GM12878 (cell line): ENCODE data around the gene CEACAM6. TPM values are rescaled to one million over a fixed set of nuclear protein-coding genes. Genes with fewer than 3 reads are reported as not detected.

ENCODE experiments used
- ATAC-seq: fragments of 200-7000 bp; cut with Tn5 transposase; 3 replicates; pipeline ENCODE4 v1.9.1; 2020; ENCODE audit warnings: mild to moderate bottlenecking, moderate library complexity
- BruUV-seq: library from RNA; stranded (reverse); fragments of 400-500 nt; replicated peaks from 2 replicates; lab custom pipeline; 2021; lab: Mats Ljungman, UMichigan
- CTCF ChIA-PET: fragments of 300-600 bp; sonication (Branson Sonifier 250); formaldehyde crosslinking; extraction: SDS; loops from one replicate; lab custom pipeline; 2021; ENCODE audit warnings: inconsistent platforms; lab: Yijun Ruan, JAX
- POLR2A ChIA-PET: fragments of 350-600 bp; formaldehyde crosslinking; extraction: SDS; loops from one replicate; lab custom pipeline; 2021; ENCODE audit warnings: inconsistent platforms; lab: Charles Lee
- RAD21 ChIA-PET: fragments of 300-600 bp; sonication (Branson Sonifier 250); formaldehyde crosslinking; loops from one replicate; lab custom pipeline; 2023; ENCODE audit warnings: antibody characterized with exemption; ENCODE audit not compliant: unreplicated experiment; lab: Charles Lee
- SMC1A ChIA-PET: fragments of 300-600 bp; sonication (Branson Sonifier 250); formaldehyde crosslinking; loops from one replicate; lab custom pipeline; 2023; ENCODE audit not compliant: unreplicated experiment, uncharacterized antibody; lab: Charles Lee
- DNase-seq: peaks from one replicate; pipeline ENCODE4 v3.0.0-alpha.2; 2011; ENCODE audit warnings: low read depth, low spot score
- FAIRE-seq: peaks from 3 replicates; lab custom pipeline; 2011; peaks lifted over from hg19 to GRCh38; lab: Jason Lieb, UNC
- H2AFZ ChIP-seq: 2 replicates; pipeline ENCODE4 v1.6.0; 2011; ENCODE audit warnings: low read depth, low read length, control low read depth; ENCODE audit not compliant: control insufficient read depth
- H3K27ac ChIP-seq: 2 replicates; pipeline ENCODE4 v1.5.1; 2011; ENCODE audit warnings: control low read depth; ENCODE audit not compliant: control insufficient read depth, insufficient read depth
- H3K27me3 ChIP-seq, 2 experiments: replicated peaks in 1 of 2; 2 replicates each; pipeline versions ENCODE4 v1.6.0 to v1.6.1; 2011; ENCODE audit warnings: low read length in 1 of 2; ENCODE audit not compliant: control insufficient read depth in 2 of 2, insufficient read depth in 2 of 2
- H3K36me3 ChIP-seq, 2 experiments: 2 replicates each; pipeline ENCODE4 v1.5.1; 2011; ENCODE audit warnings: low read length in 1 of 2; ENCODE audit not compliant: control insufficient read depth in 2 of 2, insufficient read depth in 2 of 2
- H3K4me1 ChIP-seq: 2 replicates; pipeline ENCODE4 v1.6.1; 2011; ENCODE audit warnings: mild to moderate bottlenecking, low read length, moderate library complexity, mixed read lengths; ENCODE audit not compliant: control insufficient read depth, insufficient read depth
- H3K4me2 ChIP-seq: 2 replicates; pipeline ENCODE4 v1.6.0; 2011; ENCODE audit warnings: control low read depth; ENCODE audit not compliant: control insufficient read depth, insufficient read depth
- H3K4me3 ChIP-seq: fragments of 200-600 bp; sonication (generic); 2 replicates; pipeline ENCODE4 v1.5.1; 2016
- H3K79me2 ChIP-seq: 2 replicates; pipeline ENCODE4 v1.6.0; 2011; ENCODE audit warnings: low read length; ENCODE audit not compliant: control insufficient read depth, insufficient read depth
- H3K9ac ChIP-seq: 2 replicates; pipeline ENCODE4 v1.8.0; 2011; ENCODE audit warnings: low read length, control low read depth, mixed read lengths; ENCODE audit not compliant: control insufficient read depth, insufficient read depth
- H3K9me3 ChIP-seq: replicated peaks from 3 replicates; pipeline ENCODE4 v1.5.1; 2011; ENCODE audit warnings: mild to moderate bottlenecking, low read length; ENCODE audit not compliant: control insufficient read depth, insufficient read depth
- H4K20me1 ChIP-seq: 2 replicates; pipeline ENCODE4 v1.6.0; 2011; ENCODE audit not compliant: control insufficient read depth, insufficient read depth
- FOXM1 ChIP-seq: IDR thresholded peaks from 2 replicates; pipeline ENCODE4 v1.6.1; 2012; ENCODE audit warnings: low read depth, mild to moderate bottlenecking, inconsistent platforms, low read length, moderate library complexity
- JUND ChIP-seq: IDR thresholded peaks from 2 replicates; pipeline ENCODE4 v1.6.1; 2012; ENCODE audit warnings: low read depth, mild to moderate bottlenecking, low read length, improper control_type of control experiment, moderate library complexity
- KDM1A ChIP-seq: fragments of 200-600 bp; sonication (generic); IDR thresholded peaks from 2 replicates; pipeline ENCODE4 v1.6.1; 2016; ENCODE audit warnings: borderline replicate concordance
- KLF5 ChIP-seq: fragments of 450-650 bp; IDR thresholded peaks from 2 replicates; pipeline ENCODE4 v1.6.1; 2014; ENCODE audit warnings: mild to moderate bottlenecking; ENCODE audit not compliant: partially characterized antibody
- MLLT1 ChIP-seq: fragments of 450-650 bp; IDR thresholded peaks from 2 replicates; pipeline ENCODE4 v1.6.1; 2016; ENCODE audit warnings: mild to moderate bottlenecking
- NBN ChIP-seq: fragments of 450-650 bp; IDR thresholded peaks from 2 replicates; pipeline ENCODE4 v1.6.1; 2016
- SPI1 ChIP-seq: IDR thresholded peaks from 2 replicates; pipeline ENCODE4 v1.6.1; 2011; ENCODE audit warnings: low read depth, mild to moderate bottlenecking, low read length, moderate library complexity, borderline replicate concordance; ENCODE audit not compliant: insufficient read depth
- USF1 ChIP-seq: IDR thresholded peaks from 2 replicates; pipeline ENCODE4 v1.6.1; 2011; ENCODE audit warnings: borderline replicate concordance, low read depth, mild to moderate bottlenecking, moderate library complexity, mixed read lengths, low read length; ENCODE audit not compliant: insufficient read depth; ENCODE audit errors: extremely low read length
- ZNF384 ChIP-seq: IDR thresholded peaks from 2 replicates; pipeline ENCODE4 v1.6.1; 2012; ENCODE audit warnings: low read depth, mild to moderate bottlenecking, low read length, improper control_type of control experiment, borderline replicate concordance
- WGBS: methylation state at CpG from one replicate; pipeline ENCODE4 v1.1.6; 2016; ENCODE audit warnings: low lambda C conversion rate; ENCODE audit not compliant: insufficient replicate concordance, insufficient coverage; ENCODE audit errors: missing lambda C conversion rate; 5-methylcytosine and 5-hydroxymethylcytosine counted together
- in situ Hi-C: fragments of 300-500 bp; cut with MboI; formaldehyde crosslinking; loops from 9 replicates; pipeline ENCODE4 v1.14.3; 2018; ENCODE audit warnings: mixed read lengths
- intact Hi-C: fragments of 100-400 bp; cut with micrococcal nuclease; formaldehyde crosslinking; loops from one replicate; pipeline ENCODE4 v1.14.2; 2022; ENCODE audit not compliant: unreplicated experiment
- polyA plus RNA-seq, 11 experiments: library from polyadenylated mRNA; depleted of rRNA in 4 of 11; unstranded in 6 of 11; stranded (reverse) in 5 of 11; fragments of >200 nt; fragmentation: Nextera tagmentation in 4 of 11; fragmentation: Illumina TruSeq in 1 of 11; extraction: Ambion mirVana in 4 of 11; extraction: Trizol in 1 of 11; gene quantifications; 1 replicate in 1 of 11; 2 replicates in 10 of 11; pipeline versions ENCODE4 v1.2.1 to v1.2.3, GENCODE V29; 2011 to 2016; ENCODE audit warnings: inconsistent platforms in 2 of 11, missing spikeins in 2 of 11, low read depth in 1 of 11
- total RNA-seq, 4 experiments: library from RNA; depleted of rRNA in 3 of 4; stranded (reverse); fragments of >200 nt in 3 of 4; fragmentation: Illumina TruSeq in 1 of 4; extraction: Trizol in 1 of 4; gene quantifications; 2 replicates each; pipeline versions ENCODE4 v1.2.1 to v1.2.3, GENCODE V29; 2013 to 2021
- TF ChIP-seq, protein P1 (sequence below): fragments of 450-650 bp; IDR thresholded peaks from 2 replicates; pipeline ENCODE4 v1.6.1; 2017; ENCODE audit warnings: mild to moderate bottlenecking, low read depth, inconsistent platforms; ENCODE audit not compliant: poor library complexity, severe bottlenecking
- TF ChIP-seq, protein P2 (sequence below): IDR thresholded peaks from 2 replicates; pipeline ENCODE4 v1.6.1; 2012; ENCODE audit warnings: improper control_type of control experiment, low read depth, low read length; ENCODE audit not compliant: insufficient replicate concordance

Gene CEACAM6
- total and polyA plus RNA-seq, 10 of the 15 experiments (the other 5 are each of a cell fraction or from before 2014, with no cell fraction given), result 0.26 TPM; not detected in 9

DNA sequence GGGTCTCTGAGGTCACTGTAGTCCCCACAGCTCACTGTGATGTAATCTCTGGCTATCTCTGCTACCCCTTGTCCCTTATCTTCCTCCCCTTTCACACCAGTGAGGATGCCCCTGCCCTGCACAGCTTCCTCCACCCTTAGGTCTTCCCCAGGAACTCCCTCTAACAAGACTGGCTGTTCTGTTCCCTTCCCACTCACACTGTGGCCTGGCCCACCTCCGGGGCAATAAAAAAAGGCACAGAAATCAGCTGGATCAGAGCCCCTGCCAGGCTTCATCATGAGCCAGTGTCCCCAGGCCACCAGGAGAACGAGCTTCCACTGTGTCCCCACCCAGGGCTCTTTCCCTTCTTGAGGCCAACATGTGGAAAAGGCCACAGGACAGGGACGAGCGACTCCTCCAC lies 45.7 kb downstream of the CEACAM6 start:
- Histone ChIP-seq H3K4me3 (no peak overlapping the region), H3K4me2 (no peak overlapping the region), H3K79me2 (no peaks in the 10 kb centered on the region), H3K9ac (no peak overlapping the region), H3K9me3 (no peaks in the 10 kb centered on the region), H3K36me3 (no peaks in the 10 kb centered on the region), H2AFZ (no peak overlapping the region), H3K27me3 (no peaks in the 10 kb centered on the region), H3K4me1 (no peaks in the 10 kb centered on the region; the same call in 1 of the 2 replicates), H4K20me1 (no peaks in the 10 kb centered on the region), H3K27ac (no peak overlapping the region)
- WGBS, result 31% methylated on average over 4 of the region's 4 CpGs
- CTCF ChIA-PET, result interaction anchor here (0.5 to 0.6 kb wide), 2 partner anchors 48 kb away, joined by 3 to 5 read pairs; no protein-coding TSS in a partner anchor
- FAIRE-seq (no peak), ATAC-seq (no peak), DNase-seq (no peak)
- RAD21 ChIA-PET, result no interaction called here
- POLR2A ChIA-PET, result interaction anchor here (0.6 kb wide), 1 partner anchor 56 kb away, joined by 4 read pairs; no protein-coding TSS in a partner anchor
- SMC1A ChIA-PET, result no interaction called here
- no TSS peak for BruUV-seq
- TF ChIP-seq FOXM1 (no peak), NBN (no peak), KLF5 (no peak), ZNF384 (no peak), KDM1A (no peak), SPI1 (no peak), JUND (no peak), USF1 (no peak), MLLT1 (no peak)
- TF ChIP-seq, protein P1, sequence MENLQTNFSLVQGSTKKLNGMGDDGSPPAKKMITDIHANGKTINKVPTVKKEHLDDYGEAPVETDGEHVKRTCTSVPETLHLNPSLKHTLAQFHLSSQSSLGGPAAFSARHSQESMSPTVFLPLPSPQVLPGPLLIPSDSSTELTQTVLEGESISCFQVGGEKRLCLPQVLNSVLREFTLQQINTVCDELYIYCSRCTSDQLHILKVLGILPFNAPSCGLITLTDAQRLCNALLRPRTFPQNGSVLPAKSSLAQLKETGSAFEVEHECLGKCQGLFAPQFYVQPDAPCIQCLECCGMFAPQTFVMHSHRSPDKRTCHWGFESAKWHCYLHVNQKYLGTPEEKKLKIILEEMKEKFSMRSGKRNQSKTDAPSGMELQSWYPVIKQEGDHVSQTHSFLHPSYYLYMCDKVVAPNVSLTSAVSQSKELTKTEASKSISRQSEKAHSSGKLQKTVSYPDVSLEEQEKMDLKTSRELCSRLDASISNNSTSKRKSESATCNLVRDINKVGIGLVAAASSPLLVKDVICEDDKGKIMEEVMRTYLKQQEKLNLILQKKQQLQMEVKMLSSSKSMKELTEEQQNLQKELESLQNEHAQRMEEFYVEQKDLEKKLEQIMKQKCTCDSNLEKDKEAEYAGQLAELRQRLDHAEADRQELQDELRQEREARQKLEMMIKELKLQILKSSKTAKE, result no peak
- TF ChIP-seq, protein P2, sequence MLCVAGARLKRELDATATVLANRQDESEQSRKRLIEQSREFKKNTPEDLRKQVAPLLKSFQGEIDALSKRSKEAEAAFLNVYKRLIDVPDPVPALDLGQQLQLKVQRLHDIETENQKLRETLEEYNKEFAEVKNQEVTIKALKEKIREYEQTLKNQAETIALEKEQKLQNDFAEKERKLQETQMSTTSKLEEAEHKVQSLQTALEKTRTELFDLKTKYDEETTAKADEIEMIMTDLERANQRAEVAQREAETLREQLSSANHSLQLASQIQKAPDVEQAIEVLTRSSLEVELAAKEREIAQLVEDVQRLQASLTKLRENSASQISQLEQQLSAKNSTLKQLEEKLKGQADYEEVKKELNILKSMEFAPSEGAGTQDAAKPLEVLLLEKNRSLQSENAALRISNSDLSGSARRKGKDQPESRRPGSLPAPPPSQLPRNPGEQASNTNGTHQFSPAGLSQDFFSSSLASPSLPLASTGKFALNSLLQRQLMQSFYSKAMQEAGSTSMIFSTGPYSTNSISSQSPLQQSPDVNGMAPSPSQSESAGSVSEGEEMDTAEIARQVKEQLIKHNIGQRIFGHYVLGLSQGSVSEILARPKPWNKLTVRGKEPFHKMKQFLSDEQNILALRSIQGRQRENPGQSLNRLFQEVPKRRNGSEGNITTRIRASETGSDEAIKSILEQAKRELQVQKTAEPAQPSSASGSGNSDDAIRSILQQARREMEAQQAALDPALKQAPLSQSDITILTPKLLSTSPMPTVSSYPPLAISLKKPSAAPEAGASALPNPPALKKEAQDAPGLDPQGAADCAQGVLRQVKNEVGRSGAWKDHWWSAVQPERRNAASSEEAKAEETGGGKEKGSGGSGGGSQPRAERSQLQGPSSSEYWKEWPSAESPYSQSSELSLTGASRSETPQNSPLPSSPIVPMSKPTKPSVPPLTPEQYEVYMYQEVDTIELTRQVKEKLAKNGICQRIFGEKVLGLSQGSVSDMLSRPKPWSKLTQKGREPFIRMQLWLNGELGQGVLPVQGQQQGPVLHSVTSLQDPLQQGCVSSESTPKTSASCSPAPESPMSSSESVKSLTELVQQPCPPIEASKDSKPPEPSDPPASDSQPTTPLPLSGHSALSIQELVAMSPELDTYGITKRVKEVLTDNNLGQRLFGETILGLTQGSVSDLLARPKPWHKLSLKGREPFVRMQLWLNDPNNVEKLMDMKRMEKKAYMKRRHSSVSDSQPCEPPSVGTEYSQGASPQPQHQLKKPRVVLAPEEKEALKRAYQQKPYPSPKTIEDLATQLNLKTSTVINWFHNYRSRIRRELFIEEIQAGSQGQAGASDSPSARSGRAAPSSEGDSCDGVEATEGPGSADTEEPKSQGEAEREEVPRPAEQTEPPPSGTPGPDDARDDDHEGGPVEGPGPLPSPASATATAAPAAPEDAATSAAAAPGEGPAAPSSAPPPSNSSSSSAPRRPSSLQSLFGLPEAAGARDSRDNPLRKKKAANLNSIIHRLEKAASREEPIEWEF, result no peak
- in situ Hi-C loops, result no loop called here
- intact Hi-C loops, result no loop called here
